Mesenchymal stem cell (in vitro differentiated cells and primary cell): ENCODE results near the gene GALK2. TPM values are rescaled to one million over a fixed set of nuclear protein-coding genes. Genes with fewer than 3 reads are reported as not detected.

Experiments used
- DNase-seq: peaks from one replicate; pipeline ENCODE4 v3.0.0-alpha.2; 2013
- H2AFZ ChIP-seq: one replicate; pipeline ENCODE4 v1.6.1; 2013; ENCODE audit warnings: low read depth, mild to moderate bottlenecking, control low read depth, inconsistent platforms, low read length, moderate library complexity
- H2AK5ac ChIP-seq: 2 replicates; pipeline ENCODE4 v1.6.1; 2013; ENCODE audit warnings: low read length, moderate library complexity, mild to moderate bottlenecking, inconsistent platforms; ENCODE audit not compliant: severe bottlenecking
- H2BK120ac ChIP-seq: one replicate; pipeline ENCODE4 v1.6.1; 2013; ENCODE audit warnings: low read depth, mild to moderate bottlenecking, inconsistent platforms, low read length, moderate library complexity
- H2BK12ac ChIP-seq, 2 experiments: one replicate each; pipeline ENCODE4 v1.6.1; 2013; ENCODE audit warnings: inconsistent platforms in 2 of 2, low read length in 2 of 2, mild to moderate bottlenecking in 2 of 2, moderate library complexity in 2 of 2, control low read depth in 1 of 2
- H2BK15ac ChIP-seq: one replicate; pipeline ENCODE4 v1.6.1; 2013; ENCODE audit warnings: mild to moderate bottlenecking, low read depth, inconsistent platforms; ENCODE audit not compliant: poor library complexity, severe bottlenecking
- H2BK5ac ChIP-seq: 2 replicates; pipeline ENCODE4 v1.6.1; 2013; ENCODE audit warnings: low read depth, mild to moderate bottlenecking, low read length, control low read depth, inconsistent platforms; ENCODE audit not compliant: poor library complexity, severe bottlenecking
- H3K14ac ChIP-seq, 2 experiments: one replicate each; pipeline ENCODE4 v1.6.1; 2013; ENCODE audit warnings: inconsistent platforms in 2 of 2, low read length in 2 of 2, control low read depth in 1 of 2, mild to moderate bottlenecking in 1 of 2, moderate library complexity in 1 of 2
- H3K18ac ChIP-seq, 2 experiments: one replicate each; pipeline ENCODE4 v1.6.1; 2013; ENCODE audit warnings: inconsistent platforms in 2 of 2, low read length in 2 of 2, control low read depth in 1 of 2, low read depth in 1 of 2, mild to moderate bottlenecking in 1 of 2
- H3K23ac ChIP-seq, 2 experiments: one replicate each; pipeline ENCODE4 v1.6.1; 2013; ENCODE audit warnings: inconsistent platforms in 2 of 2, low read length in 2 of 2, mild to moderate bottlenecking in 2 of 2, moderate library complexity in 2 of 2, control low read depth in 1 of 2
- H3K27ac ChIP-seq: 2 replicates; pipeline ENCODE4 v1.5.1; 2013; ENCODE audit warnings: mild to moderate bottlenecking, moderate library complexity, low read length, control low read depth, inconsistent platforms; ENCODE audit not compliant: poor library complexity, severe bottlenecking
- H3K27me3 ChIP-seq, 2 experiments: 2 replicates each; pipeline versions ENCODE4 v1.6.1 to v1.7.0; 2013; ENCODE audit warnings: low read length in 2 of 2, mild to moderate bottlenecking in 2 of 2, moderate library complexity in 2 of 2, control low read depth in 1 of 2, inconsistent platforms in 1 of 2; ENCODE audit not compliant: control insufficient read depth in 1 of 2, insufficient read depth in 1 of 2
- H3K36me3 ChIP-seq, 2 experiments: 2 replicates each; pipeline versions ENCODE4 v1.6.1 to v1.7.0; 2013; ENCODE audit warnings: low read length in 2 of 2, control low read depth in 1 of 2, inconsistent platforms in 1 of 2, low read depth in 1 of 2, mild to moderate bottlenecking in 1 of 2; ENCODE audit not compliant: insufficient read depth in 2 of 2, control insufficient read depth in 1 of 2
- H3K4ac ChIP-seq, 2 experiments: one replicate each; pipeline ENCODE4 v1.6.1; 2013; ENCODE audit warnings: inconsistent platforms in 2 of 2, low read length in 2 of 2, mild to moderate bottlenecking in 2 of 2, moderate library complexity in 2 of 2, control low read depth in 1 of 2, low read depth in 1 of 2
- H3K4me1 ChIP-seq: 2 replicates; pipeline ENCODE4 v1.6.1; 2013; ENCODE audit warnings: low read depth, low read length, control low read depth; ENCODE audit not compliant: control insufficient read depth, insufficient read depth
- H3K4me2 ChIP-seq: 2 replicates; pipeline ENCODE4 v1.6.1; 2013; ENCODE audit warnings: low read length, mild to moderate bottlenecking, inconsistent platforms; ENCODE audit not compliant: poor library complexity, severe bottlenecking
- H3K4me3 ChIP-seq, 2 experiments: 2 replicates each; pipeline versions ENCODE4 v1.5.1 to v1.7.0; 2013; ENCODE audit warnings: low read length in 2 of 2, mild to moderate bottlenecking in 2 of 2, control low read depth in 1 of 2, low read depth in 1 of 2; ENCODE audit not compliant: insufficient read depth in 1 of 2
- H3K79me1 ChIP-seq: replicated peaks from 2 replicates; pipeline ENCODE4 v1.6.1; 2013; ENCODE audit warnings: mild to moderate bottlenecking, control low read depth, low read length, inconsistent platforms; ENCODE audit not compliant: poor library complexity, severe bottlenecking
- H3K9ac ChIP-seq: 2 replicates; pipeline ENCODE4 v1.7.0; 2013; ENCODE audit warnings: mild to moderate bottlenecking, low read length, moderate library complexity
- H3K9me3 ChIP-seq: 2 replicates; pipeline ENCODE4 v1.7.0; 2013; ENCODE audit warnings: mild to moderate bottlenecking, low read length; ENCODE audit not compliant: control insufficient read depth
- H4K8ac ChIP-seq: one replicate; pipeline ENCODE4 v1.6.1; 2013; ENCODE audit warnings: inconsistent platforms, mild to moderate bottlenecking, low read length, moderate library complexity
- H4K91ac ChIP-seq: one replicate; pipeline ENCODE4 v1.6.1; 2013; ENCODE audit warnings: mild to moderate bottlenecking, low read length, inconsistent platforms
- WGBS: methylation state at CpG from one replicate; pipeline ENCODE4 v1.1.7; 2013; ENCODE audit warnings: mixed read lengths; 5-methylcytosine and 5-hydroxymethylcytosine counted together
- small RNA-seq: library from polyadenylated mRNA; stranded (forward); fragments of <200 nt; extraction: miRNeasy Mini kit (QIAGEN cat#:217004); gene quantifications from one replicate; pipeline ENCODE3, GENCODE V24; 2013; ENCODE audit warnings: low read depth

Gene GALK2

GRCh38 chr15:49379996-49380395 is 209.9 kb downstream of the GALK2 start:
- no peak overlapping the region for H2AK5ac ChIP-seq
- no peaks in the 10 kb centered on the region for H3K79me1 ChIP-seq
- no peak overlapping the region for H2BK120ac ChIP-seq
- DNase-seq = no peak
- no peaks in the 10 kb centered on the region for H3K36me3 ChIP-seq
- H3K9me3 ChIP-seq = no peaks in the 10 kb centered on the region
- no peak overlapping the region for H3K4me2 ChIP-seq
- no peak overlapping the region for H4K91ac ChIP-seq
- no peak overlapping the region for H2BK12ac ChIP-seq
- 91% methylated on average over 4 of the region's 4 CpGs for WGBS
- H2AFZ ChIP-seq = no peak overlapping the region
- H3K4ac ChIP-seq = no peak overlapping the region
- H4K8ac ChIP-seq = no peak overlapping the region
- H3K18ac ChIP-seq = no peak overlapping the region
- H3K9ac ChIP-seq = no peak overlapping the region
- H3K4me3 ChIP-seq = no peak overlapping the region
- H2BK5ac ChIP-seq = no peak overlapping the region
- no peaks in the 10 kb centered on the region for H3K27me3 ChIP-seq
- H3K14ac ChIP-seq = peak overlapping the region in 1 of 2 experiments; percentile 42
- H3K23ac ChIP-seq = no peak overlapping the region
- no peak overlapping the region for H3K27ac ChIP-seq
- no peak overlapping the region for H2BK15ac ChIP-seq
- H3K4me1 ChIP-seq = peaks cover 2% of the 10 kb centered on the region

DNA sequence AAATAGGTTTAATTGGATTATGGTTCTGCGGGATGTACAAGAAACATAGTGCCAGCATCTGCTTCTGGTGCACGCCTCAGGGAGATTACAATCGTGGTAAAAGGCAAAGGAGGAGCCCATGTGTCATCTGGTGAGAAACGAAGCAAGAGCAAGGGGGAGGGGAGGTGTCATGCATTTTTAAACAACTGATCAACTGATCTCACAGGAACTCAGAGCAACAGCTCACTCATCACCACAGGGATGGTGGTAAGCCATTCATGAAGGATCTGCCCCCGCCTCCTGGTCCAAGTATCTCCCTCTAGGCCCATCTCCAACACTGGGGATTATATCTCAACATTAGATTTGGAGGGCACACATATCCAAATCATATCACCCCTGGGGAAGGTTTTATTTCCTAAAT is 210.9 kb downstream of the GALK2 start:
- Histone ChIP-seq H3K79me1 (no peaks in the 10 kb centered on the region), H3K4me1 (peaks cover 2% of the 10 kb centered on the region), H3K4me2 (no peak overlapping the region), H3K27me3 (no peaks in the 10 kb centered on the region), H3K23ac (peak overlapping the region in 1 of 2 experiments; percentile 23), H2AK5ac (no peak overlapping the region), H3K9ac (no peak overlapping the region), H3K4me3 (no peak overlapping the region), H3K18ac (no peak overlapping the region), H3K4ac (no peak overlapping the region), H2BK120ac (no peak overlapping the region), H3K27ac (no peak overlapping the region), H3K14ac (no peak overlapping the region), H3K9me3 (no peaks in the 10 kb centered on the region), H4K91ac (no peak overlapping the region), H3K36me3 (no peaks in the 10 kb centered on the region), H2BK15ac (no peak overlapping the region), H2BK5ac (no peak overlapping the region), H2BK12ac (no peak overlapping the region), H2AFZ (no peak overlapping the region), H4K8ac (no peak overlapping the region)
- WGBS = 60% methylated on average over 5 of the region's 5 CpGs
- DNase-seq = no peak

Small RNA genes within 50 kb of the gene (small RNA-seq; reads per million reads assigned to genes)
- gene MIR4716 (not detected), gene RF00019 (not detected), gene RN7SL307P (not detected)
